H1 (cell line): ENCODE measurements around the gene MRPL20. TPM values are rescaled to one million over a fixed set of nuclear protein-coding genes. Genes with fewer than 3 reads are reported as not detected.

ENCODE experiments used
- CEBPB ChIP-seq: IDR thresholded peaks from 2 replicates; pipeline ENCODE4 v1.6.1; 2012; ENCODE audit warnings: low read depth, low read length
- CHD1 ChIP-seq: IDR thresholded peaks from 2 replicates; pipeline ENCODE4 v1.6.1; 2012; ENCODE audit warnings: low read depth, low read length, improper control_type of control experiment
- JUND ChIP-seq: IDR thresholded peaks from 2 replicates; pipeline ENCODE4 v1.6.1; 2011; ENCODE audit warnings: mild to moderate bottlenecking, improper control_type of control experiment, low read length
- KDM1A ChIP-seq: fragments of 200-600, 300-600 bp; sonication (generic); IDR thresholded peaks from 2 replicates; pipeline ENCODE4 v1.7.1; 2016; ENCODE audit warnings: mild to moderate bottlenecking, low read length, borderline replicate concordance
- NANOG ChIP-seq: IDR thresholded peaks from 2 replicates; pipeline ENCODE4 v1.6.1; 2011; ENCODE audit warnings: low read length, low read depth, mild to moderate bottlenecking, inconsistent platforms; ENCODE audit not compliant: insufficient read depth, poor library complexity, severe bottlenecking
- RNF2 ChIP-seq: fragments of 200-900, 300-1000 bp; sonication (generic); IDR thresholded peaks from 2 replicates; pipeline ENCODE4 v1.7.1; 2016; ENCODE audit warnings: borderline replicate concordance, low read depth, mild to moderate bottlenecking, antibody characterized with exemption, low read length; ENCODE audit not compliant: poor library complexity, severe bottlenecking; ENCODE audit errors: missing control alignments
- TAF1 ChIP-seq: IDR thresholded peaks from 2 replicates; pipeline ENCODE4 v1.6.1; 2011; ENCODE audit warnings: mild to moderate bottlenecking, low read depth, low read length
- TAF7 ChIP-seq: optimal IDR thresholded peaks from 2 replicates; pipeline ENCODE3; 2011; ENCODE audit warnings: low read depth, mild to moderate bottlenecking, inconsistent platforms, low read length, moderate library complexity, borderline replicate concordance
- polyA plus RNA-seq, 7 experiments: library from polyadenylated mRNA; depleted of rRNA in 3 of 7; stranded (reverse) in 5 of 7; unstranded in 2 of 7; fragments of >200 nt in 5 of 7; fragments of 200-250 nt in 2 of 7; gene quantifications; 1 replicate in 5 of 7; 2 replicates in 1 of 7; 4 replicates in 1 of 7; pipeline versions ENCODE4 v1.2.1 to v1.2.3, GENCODE V29; 2011 to 2013; ENCODE audit warnings: missing spikeins in 2 of 7, mixed read lengths in 2 of 7
- total RNA-seq: library from RNA; stranded (reverse); fragmentation: NEBNext Ultra II Directional; extraction: Animal tissue kit (Norgen Biotek cat#: 25700); gene quantifications from 2 replicates; pipeline ENCODE4 v1.2.1, GENCODE V29; 2021

MRPL20 gene
- total and polyA plus RNA-seq, 2 of the 8 experiments (the other 6 are each of a cell fraction or from before 2014, with no cell fraction given), result 126 to 151 TPM

DNA sequence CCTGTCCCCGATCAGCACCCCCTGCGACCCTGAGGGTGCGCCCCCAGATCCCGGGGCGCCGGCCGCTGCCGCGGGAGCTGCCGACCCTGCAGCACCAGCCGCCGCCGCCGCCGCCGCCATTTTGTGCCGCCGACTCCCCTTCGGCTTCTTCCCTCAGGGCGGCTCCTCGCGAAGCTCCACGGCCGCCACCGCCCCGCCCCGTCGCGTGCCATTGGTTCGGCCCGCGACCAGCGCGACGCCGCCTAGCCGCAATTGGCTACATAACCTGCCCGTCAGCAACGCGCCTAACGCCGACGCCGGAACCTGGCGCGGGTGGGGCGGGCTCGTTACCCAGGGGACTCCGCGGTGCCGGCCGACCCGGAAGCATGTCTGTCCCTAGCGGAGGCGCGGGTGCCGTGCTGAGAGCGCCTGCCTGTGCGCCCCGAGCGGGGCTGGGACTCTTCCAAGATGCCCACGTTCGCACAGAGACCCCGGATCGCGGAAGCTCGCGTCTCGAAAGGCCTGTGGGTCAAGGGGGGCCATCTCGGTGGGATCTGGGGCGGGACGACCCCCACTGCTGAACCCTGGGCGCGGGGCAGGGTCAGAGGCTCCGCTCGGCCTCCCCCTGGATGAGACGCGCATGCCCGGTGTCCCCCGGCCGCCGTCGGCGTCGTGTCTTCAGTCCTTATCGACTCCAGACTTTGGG, 7.8 kb downstream of the MRPL20 start, which contains the start of gene CCNL2 (continued):
- TF ChIP-seq TAF7 (no peak), RNF2 (no peak), NANOG (no peak), KDM1A (no peak), TAF1 (peak; percentile 82), CEBPB (no peak), JUND (no peak), CHD1 (no peak)
